HL-60 (cell line): Measurements from ENCODE around the gene FARSB.

Source experiments
- GABPA ChIP-seq: IDR thresholded peaks from 2 replicates; pipeline ENCODE4 v1.6.1; 2012; ENCODE audit warnings: low read depth
- POLR2AphosphoS5 ChIP-seq: IDR thresholded peaks from 2 replicates; pipeline ENCODE4 v1.6.1; 2012; ENCODE audit warnings: low read depth
- TF ChIP-seq, protein P1 (sequence below): IDR thresholded peaks from one replicate; pipeline ENCODE4 v1.5.1; 2011; ENCODE audit warnings: low read length, control low read depth, inconsistent platforms; ENCODE audit not compliant: insufficient read depth

- TF ChIP-seq, protein P1, sequence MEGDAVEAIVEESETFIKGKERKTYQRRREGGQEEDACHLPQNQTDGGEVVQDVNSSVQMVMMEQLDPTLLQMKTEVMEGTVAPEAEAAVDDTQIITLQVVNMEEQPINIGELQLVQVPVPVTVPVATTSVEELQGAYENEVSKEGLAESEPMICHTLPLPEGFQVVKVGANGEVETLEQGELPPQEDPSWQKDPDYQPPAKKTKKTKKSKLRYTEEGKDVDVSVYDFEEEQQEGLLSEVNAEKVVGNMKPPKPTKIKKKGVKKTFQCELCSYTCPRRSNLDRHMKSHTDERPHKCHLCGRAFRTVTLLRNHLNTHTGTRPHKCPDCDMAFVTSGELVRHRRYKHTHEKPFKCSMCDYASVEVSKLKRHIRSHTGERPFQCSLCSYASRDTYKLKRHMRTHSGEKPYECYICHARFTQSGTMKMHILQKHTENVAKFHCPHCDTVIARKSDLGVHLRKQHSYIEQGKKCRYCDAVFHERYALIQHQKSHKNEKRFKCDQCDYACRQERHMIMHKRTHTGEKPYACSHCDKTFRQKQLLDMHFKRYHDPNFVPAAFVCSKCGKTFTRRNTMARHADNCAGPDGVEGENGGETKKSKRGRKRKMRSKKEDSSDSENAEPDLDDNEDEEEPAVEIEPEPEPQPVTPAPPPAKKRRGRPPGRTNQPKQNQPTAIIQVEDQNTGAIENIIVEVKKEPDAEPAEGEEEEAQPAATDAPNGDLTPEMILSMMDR, result no peak
- TF ChIP-seq GABPA (no peak), POLR2AphosphoS5 (no peak)
Observed at GRCh38 chr2:222582928-222583327, 73.0 kb downstream of the FARSB start.
